GM18867 (cell line): ENCODE data around the gene COQ9.

Experiments
- ATAC-seq: cut with Tn5 transposase; IDR thresholded peaks from one replicate; pipeline ENCODE4 v1.9.1; 2021; ENCODE audit warnings: mild to moderate bottlenecking, moderate library complexity; ENCODE audit not compliant: unreplicated experiment

Gene COQ9

DNA sequence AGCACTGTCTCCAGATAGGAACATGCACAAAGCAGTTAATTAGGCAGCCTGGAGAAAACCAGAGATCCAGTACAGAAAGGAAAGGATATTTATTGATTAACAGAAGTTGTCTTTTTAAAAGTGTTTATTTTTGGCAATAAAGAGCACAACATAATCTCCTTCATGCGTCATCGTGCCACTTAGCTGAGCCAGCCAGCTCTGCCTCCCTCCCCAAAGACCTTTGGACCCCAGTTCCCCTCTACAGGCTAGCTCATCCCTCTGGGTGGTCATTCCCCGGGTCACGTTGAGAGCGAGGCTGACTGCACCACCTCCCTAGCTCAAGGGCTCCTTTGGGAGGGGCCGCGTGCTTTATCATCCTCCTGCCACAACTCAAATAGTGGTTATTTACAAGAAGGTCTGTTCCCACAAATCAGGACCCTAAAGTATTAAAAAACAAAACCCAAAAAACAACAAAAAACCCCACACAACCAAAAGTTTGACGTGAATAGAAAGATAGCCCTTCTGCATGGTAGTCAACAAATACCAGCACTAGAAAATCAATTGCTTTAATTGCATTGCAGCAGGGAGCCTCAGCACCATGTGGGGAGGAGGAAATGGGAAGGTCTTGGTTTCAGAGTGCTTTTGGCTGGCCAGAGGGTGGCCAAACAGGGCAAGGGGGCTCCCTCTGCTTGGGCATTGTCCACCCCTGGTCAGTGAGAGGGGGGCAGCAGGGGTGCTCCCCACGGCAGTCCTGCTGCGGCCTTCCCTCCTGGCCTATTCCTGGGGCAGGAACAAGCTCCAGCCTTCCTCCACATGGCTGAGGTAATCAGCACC lies 24.8 kb downstream of the COQ9 start:
- ATAC-seq, result no peak

DNA sequence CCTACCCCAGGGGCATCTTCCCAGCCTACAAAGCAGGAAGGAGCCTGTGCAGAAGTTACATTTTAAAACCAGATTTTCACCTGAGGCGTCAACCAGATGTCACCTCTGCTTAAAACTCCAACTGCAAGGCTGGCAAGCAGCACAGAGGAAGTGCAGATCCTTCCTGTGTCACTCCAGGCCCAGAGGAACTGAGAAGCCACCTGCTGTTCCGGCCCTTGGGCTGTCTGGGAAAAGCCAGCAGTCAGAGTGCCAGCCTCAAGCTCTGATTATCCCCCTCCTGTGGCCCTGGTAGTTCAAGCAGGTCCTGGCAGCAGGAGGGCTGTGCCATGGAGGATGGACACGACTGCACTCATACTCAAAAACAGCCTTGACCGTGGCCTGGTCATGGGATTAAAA lies 25.4 kb downstream of the COQ9 start:
- ATAC-seq, result no peak

DNA sequence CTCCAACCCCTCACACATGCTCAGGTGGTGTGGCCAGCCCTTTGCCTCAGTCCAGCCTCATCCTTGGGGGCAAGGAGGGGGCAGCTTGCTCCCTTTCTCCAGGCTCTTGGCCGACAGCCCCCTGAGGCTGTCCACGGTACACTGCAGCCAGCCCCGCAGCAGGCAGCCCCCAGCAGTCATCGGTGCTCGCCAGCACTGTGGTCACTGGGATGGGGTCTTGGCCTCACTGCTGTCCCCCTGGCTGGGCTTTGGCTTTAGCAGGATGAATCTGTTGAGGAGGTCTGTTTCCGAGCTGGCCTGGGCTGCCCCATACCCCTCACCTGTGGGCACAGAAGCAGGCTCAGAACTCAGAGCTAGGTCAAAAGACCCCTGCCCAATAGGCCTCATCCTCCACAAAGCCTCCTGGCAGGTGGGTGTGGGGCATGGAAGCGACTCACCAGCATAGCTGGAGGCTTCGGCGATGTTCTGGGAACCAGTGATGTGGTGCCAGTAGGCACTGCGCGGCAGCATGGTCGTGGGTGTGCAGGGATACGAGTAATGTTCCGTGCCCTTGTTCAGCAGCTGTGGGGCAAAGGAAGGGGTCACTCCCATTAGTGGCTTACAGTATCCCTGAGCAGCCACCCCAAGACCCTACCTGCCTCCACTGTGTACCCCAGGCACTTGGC lies 26.0 kb downstream of the COQ9 start:
- no peak for ATAC-seq

DNA sequence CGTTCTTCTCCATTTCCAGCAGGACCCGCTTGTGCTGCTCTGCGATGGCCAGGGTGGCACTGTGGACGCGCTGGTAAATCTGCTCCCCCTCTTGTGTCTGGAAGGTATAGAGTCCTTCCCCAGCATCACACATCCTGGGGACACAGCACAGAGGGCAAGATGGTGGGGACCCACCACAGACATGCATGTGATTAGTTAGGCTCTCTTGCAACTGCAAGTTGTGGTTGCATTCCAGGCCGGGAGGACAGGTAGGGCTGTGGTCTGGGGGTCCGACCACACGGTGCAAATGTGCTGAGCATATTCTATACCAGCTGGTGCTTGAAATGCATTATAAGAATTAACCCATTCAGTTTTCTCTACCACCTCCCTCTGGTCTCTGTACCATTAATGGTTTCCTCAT lies 26.6 kb downstream of the COQ9 start:
- no peak for ATAC-seq

DNA sequence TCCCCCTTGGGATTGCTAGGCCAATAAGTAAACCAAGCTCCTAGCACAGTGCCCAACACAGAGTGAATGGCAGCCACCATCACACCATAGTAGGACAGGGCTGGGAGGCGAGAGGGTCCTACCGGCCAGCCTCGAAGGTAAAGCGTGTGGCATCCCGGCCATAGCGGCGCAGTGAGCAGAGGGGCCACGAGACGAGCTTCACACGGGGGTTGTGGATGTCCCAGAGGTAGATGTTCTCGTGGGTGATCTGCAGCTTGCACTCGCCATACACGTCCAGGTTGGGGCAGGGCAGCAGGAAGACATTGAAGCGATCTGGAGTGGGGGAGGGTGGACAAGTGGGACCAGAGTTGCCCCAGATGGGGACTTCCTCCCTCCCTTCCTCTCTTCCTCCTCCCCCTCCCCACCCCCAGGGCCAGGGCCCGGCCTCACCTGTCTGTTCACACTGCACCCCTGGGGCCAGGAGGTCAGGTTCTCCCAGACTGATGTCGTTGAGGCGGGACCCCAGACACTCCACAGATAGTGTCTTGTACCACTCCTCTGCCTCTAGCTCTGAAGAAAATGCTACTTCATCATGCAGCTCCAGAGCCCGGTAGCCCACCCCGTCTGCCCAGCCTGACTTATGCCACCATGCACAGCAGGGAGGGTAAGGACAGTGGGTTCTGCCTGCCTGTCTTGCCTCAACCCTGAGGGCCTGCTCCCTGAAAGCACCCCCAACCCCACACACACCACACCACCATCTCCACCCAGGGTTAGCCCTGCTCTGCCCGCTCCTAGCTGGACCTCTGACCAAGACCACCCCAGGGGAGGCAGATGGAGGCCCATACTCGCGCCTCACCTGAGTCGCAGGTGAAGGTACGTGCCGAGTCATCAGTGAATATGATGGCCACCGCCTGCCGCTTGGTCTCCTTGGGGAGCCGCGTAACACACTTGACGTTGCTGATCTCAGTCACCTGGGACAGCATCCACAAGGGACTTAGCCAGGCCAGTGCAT lies 27.7 kb downstream of the COQ9 start:
- ATAC-seq, result no peak

DNA sequence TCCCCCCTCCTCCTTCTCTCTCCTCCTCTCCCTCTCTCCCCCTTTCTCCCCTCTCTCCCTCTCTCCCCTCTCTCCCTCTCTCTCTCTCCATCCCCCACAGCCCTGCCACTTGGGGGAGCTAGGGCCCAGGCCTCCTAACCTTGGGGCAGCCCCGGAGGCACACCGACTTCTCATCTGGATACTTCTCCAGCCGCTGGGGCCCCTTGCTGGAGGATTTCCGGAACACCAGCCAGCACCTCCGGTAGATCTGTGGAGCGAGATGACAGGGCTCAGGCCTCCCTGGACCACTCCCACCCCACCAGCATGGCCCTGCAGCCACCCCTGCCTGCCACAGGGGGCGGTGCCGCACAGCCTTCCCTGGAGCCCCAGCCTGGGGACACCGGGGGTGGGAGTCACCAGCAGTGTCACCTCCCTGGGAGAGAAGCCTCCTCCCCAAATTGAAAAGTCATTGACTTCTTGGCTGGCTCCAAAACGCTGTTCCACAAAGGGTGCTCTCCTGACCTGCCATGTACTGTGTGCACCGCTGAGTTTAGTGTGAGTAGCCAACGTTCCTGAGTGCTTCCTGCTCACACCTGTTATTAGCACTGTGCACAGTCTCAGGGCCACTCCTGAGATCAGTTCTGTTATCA lies 28.5 kb downstream of the COQ9 start:
- ATAC-seq, result peak; percentile 86

DNA sequence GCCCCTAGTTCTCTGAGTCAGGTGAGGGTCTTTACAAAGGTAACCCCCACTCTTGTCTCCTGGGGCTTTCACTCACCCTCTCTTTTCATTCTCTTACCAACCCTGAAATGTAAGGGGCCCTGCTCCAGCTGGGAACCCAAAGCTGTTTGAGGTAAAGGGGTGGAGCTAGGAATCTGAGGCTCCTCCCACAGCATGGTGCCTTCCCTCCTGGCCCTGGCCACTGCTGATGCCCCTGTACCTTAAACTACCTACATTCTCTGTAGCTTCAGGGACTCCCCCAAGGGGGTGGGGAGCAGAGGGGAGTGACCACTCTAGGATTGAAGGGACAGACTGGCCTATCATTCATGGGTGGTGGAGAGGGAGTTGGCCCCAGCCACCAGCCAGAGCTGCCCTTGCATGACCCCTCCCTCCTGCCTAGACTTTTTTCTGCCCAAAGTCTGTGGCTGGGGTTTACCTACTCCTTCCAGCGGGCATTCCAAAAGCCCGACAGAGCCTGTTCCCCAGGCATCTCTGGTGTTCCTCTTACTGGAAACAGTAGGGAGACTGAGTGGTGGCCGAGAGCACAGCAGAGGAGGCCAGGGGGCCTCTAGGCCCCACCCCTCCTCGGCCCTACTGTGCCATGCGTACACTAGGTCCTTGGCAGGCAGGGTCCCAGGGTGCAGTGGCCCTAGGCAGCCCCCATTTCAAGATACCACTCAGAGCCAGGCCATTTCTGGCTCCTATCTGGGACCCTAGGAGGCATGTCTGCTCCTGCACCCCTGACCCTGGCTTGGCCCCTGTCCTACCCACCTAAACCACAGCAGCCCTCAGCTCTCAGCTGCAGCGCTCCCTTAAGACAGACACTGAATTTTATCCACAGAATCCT lies 29.5 kb downstream of the COQ9 start:
- no peak for ATAC-seq

DNA sequence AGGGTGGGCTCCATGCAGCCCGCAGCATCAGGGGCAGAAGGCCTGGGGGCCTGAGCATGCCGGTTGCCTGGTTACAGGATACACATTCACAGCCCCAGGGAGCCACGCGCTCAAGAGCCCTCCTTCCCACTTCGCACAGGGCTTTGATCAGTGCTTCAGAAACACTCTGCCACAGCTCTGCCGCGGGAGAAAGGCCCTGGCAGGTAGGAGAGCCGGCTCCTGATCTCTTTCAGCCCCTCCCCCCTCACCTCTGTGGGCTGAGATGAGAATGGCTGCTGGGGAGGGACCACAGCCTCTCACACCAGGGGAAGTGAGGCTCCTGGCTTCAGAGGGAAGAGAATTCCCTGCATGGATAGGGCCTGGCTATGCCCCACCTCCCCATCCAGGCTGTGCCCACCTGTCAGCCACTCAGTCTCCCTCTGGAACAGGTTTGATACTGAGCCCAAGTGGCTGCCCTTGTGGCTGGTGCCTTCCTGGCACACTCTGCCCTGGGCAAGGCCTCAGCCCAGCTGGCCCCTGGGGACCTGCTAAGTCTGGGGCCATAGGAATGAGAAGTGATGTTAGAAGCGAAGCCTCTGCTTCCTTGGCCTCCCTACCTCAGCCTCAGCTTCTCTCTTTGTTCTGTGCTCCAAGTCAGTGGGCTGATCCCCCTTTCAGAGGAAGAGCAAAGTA lies 30.4 kb downstream of the COQ9 start:
- ATAC-seq, result no peak

DNA sequence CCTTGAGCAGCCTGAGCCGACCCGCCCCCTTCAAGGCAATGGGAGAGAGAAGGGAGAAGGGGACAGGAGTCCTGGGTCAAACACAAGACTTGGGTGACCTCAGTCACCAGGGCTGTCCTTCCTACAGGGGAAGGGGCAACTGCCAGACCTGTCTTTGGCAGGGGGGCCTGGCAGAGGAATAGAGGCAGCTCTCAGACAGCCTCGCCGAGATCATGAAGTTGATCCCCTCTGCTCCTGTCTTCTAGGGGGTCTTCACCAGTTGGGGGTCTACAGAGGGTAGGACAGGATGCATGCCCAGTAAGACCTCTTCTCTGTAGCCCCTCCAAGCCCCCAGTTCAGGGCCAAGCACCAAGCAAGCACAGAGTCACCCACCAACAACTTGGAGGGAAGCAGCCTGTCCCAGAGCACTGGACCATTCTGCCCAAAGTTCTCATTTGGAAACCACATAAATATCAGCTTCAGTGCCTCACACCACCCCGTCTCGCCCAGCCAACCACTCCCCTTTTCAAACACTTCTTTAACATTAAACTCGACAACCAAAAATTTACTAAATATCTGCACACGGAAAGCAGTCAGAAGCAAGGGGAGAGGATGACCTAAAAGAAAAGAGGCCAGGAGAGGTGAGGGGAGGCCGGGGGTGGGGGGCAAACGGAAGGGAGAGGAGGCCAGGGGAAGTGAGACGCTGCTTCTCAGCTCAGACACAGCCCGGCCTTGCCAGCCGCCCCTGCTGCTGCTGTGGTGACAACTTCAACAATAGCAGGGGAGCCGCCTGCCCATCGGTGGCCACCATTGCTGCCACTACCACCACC lies 31.3 kb downstream of the COQ9 start:
- no peak for ATAC-seq

DNA sequence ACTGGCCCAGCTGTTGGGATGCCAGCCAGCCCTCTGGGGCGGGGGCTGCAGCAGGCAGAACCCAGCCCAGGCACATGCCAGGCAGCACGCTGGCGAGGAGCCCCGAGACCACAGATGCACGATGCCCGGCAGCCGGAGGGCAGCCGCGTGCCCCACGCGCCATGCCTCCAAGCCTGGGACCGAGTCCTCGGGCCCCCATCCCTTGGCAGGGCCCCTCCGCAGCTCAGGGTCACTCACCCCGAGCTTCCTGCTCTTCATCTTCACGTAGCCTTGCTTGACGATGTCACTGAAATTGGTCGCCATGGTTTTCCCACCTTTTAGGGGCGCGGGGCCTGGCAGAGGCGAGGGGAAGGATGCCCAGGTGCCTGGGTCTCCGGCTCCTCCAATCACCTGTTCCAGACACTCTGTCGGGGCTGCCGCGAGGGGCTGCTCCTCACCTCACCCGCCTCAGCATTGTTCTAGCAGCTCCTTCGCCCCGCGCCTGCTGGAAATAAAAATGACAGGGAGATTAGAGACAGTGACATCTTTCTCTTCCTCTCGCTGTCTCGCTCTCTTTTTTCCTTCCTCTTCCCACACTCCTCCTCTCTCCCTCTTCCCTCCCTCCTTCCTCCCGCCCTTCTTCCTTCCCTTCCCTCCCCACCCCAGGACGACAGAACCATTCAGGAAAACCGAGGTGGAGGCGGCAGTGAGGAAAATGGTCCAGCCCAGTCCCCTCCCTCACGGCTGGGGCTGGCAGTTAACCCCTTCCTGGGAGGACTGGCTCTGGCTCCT lies 32.1 kb downstream of the COQ9 start:
- ATAC-seq, result no peak

DNA sequence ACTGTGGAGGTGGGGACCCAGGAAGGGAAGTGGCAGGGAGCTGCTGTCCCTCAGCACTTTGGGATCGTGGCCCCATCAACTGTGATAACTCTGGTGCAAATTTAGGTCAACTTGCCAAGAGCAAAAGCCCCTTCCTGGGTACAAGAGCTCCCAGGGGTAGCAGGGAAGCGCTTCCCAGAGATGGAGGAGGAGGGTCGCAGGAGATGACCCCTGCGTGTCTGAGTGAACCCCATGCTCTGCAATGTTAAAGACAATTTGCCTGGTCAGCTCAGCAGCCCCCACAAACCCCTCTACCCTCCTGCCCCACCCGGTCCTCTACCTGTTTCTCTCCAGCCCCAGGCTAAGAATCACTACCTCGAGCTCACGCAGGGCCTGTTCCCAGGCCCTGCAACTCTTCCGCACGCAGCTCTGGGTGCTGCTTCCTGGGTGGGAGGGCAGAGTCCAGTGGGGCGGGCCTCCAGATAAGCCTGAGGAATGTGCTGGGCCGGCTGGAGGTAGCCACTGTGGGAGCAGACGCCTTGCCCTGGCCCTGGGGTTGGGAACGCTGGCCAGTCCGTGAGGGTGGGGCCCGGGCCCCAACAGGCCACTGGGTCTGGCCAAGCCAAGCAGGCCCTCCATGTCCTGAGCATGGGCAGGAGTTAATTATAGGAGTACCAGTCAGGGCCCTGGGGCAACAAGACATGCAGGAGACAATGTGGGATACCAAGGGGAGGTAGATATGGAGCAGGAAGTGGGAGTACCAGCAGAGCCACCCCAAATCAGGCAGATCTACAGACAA lies 32.9 kb downstream of the COQ9 start:
- no peak for ATAC-seq

DNA sequence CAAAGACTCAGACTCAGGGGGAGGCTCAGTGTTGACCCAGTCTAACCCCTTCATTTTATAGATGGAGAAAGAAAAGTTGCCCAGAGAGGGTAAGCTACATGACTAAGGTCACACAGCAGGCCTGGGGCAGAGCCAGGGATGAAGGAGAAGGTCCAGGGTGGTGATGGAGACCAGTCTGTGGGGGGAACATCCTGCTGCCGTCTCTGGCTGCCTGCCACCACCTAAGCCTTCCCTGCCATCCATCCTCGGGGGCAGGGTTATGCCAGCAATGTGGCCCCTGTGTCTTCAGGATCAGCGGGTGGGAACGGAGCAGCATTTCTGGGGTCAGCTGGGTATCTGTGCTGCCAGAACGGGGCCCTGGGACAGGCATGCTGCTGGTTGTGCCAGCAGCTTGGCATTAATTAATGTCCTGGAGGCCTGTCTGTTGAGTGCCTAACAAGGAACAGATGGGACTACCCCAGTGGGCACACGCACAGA lies 33.5 kb downstream of the COQ9 start:
- ATAC-seq, result no peak

DNA sequence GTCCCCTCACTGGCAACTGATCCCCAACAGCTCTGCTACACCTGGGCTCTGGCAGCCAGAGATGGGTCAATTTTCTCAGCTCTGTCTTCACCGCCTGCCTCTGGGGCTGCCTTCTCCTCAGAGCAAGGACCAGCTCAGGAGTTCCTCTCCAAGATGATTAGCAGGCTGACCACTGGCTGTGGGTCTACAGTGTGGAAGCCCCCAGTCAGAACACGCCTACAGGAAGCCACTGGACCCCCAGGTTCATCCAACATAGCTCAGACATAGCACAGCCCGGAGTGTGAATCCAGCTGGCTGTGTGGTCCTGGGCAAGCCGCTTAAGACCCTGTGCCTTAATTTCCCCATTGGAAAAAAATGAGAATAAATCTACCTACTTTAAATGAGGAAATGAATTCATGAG lies 34.1 kb downstream of the COQ9 start:
- ATAC-seq, result no peak

DNA sequence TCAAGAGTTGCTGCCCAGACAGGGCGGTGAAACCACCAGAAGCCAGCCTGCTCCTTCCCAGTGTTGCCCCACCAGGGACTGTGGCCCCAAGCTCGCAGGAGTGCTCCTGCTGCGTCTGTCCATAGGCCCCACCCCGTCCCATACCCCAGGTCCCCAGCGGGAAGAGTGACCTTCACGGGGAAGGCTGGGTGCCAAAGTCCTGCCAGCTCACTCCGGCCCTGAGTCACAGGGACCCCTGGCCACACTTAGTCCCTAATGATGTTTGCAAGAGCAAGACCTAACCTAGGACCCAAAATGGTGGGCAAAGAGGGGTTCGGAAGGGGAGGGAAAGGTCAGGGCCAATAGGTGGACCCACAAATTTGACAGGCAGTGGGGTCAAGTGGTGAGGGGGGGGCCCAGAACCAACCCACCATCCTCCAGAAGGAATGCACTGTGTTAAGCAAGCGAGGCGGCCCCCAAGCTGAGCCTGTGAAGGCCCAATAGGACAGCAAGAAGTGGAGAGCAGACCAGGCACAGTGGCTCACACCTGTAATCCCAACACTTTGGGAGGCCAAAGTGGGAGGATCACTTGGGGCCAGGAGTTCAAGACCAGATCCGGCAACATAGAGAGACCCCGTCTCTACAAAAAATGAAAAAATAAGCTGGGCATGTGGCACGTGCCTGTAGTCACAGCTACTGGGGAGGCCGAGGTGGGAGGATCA lies 35.7 kb downstream of the COQ9 start:
- ATAC-seq, result no peak

DNA sequence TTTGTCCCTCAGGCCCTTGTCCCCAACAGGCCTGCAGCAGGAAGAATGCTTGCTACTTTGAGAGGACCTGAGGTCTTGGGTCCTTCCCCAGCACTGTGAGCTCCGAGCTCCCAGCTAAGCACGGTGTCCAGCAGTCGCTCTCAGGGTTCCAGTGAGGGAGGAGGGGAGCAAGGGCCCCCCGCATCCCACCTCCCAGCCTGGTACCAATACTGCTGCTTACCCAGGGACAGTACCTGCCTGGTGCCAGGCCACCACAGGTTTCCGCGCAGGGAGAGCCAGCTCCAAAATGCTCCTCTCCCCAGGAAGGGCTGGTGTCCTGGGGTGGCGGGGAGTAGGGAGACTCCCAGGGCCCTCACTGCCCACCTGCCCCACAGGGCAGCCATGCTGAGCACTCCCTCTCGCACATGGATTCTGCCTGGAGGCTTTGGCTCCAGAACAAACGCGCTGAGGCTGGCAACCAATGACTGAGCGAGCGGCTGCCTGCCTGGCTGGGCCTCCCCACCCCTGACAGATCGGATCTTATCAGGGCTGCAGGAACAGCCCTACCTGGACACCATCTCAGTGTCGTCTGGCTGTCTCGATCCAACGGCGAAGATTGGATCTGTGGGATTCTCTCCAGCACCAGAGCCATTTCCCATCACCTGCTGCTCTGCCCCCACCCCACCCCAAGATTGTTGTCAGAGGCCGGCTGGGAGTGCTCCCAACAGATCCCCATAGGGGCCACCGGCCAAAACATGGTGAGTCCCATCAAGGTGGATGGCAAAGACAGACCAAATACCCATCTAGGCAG lies 36.6 kb downstream of the COQ9 start:
- no peak for ATAC-seq
